Duodenal mucosa (tissue), 2 donors: ENCODE results near the gene FAM149A.

Source experiments
- H3K27ac ChIP-seq: one replicate; pipeline ENCODE4 v1.7.0; 2013; ENCODE audit warnings: low read depth, low read length
- H3K27me3 ChIP-seq, 2 donors: one replicate each; pipeline ENCODE4 v1.7.0; 2013; ENCODE audit warnings: low read length in 2 of 2, control low read depth in 1 of 2; ENCODE audit not compliant: insufficient read depth in 2 of 2, control insufficient read depth in 1 of 2
- H3K36me3 ChIP-seq, 2 donors: one replicate each; pipeline ENCODE4 v1.7.0; 2013; ENCODE audit warnings: low read length in 2 of 2, control low read depth in 1 of 2; ENCODE audit not compliant: insufficient read depth in 2 of 2, control insufficient read depth in 1 of 2
- H3K4me1 ChIP-seq, 2 donors: one replicate each; pipeline ENCODE4 v1.7.0; 2013; ENCODE audit warnings: low read length in 2 of 2, control low read depth in 1 of 2; ENCODE audit not compliant: insufficient read depth in 2 of 2, control insufficient read depth in 1 of 2
- H3K4me3 ChIP-seq, 2 donors: one replicate each; pipeline ENCODE4 v1.7.0; 2013; ENCODE audit warnings: low read length in 2 of 2, low read depth in 1 of 2
- H3K9ac ChIP-seq, 2 donors: one replicate each; pipeline ENCODE4 v1.7.0; 2013; ENCODE audit warnings: low read length in 2 of 2, low read depth in 1 of 2
- H3K9me3 ChIP-seq, 2 donors: one replicate each; pipeline ENCODE4 v1.7.0; 2013; ENCODE audit warnings: low read length in 2 of 2, control low read depth in 1 of 2; ENCODE audit not compliant: control insufficient read depth in 1 of 2

FAM149A gene

GRCh38 chr4:186104114-186104889 lies at the start of gene FAM149A:
TSS of gene FAM149A (plus strand) at chr4:186104704.
- Histone ChIP-seq H3K4me3 (peak within 1 kb of the TSS; percentile 64 to 72), H3K27ac (peak within 1 kb of the TSS; percentile 30), H3K9me3 (no peaks in the 10 kb centered on the region), H3K9ac (peak within 1 kb of the TSS; percentile 62 to 74), H3K4me1 (peaks cover 4 to 19% of the 10 kb centered on the region in 2 donors), H3K36me3 (no peaks in the 10 kb centered on the region), H3K27me3 (peaks cover 0 to 6% of the 10 kb centered on the region in 2 donors)

- Histone ChIP-seq H3K27ac (no peak overlapping the region), H3K9me3 (no peaks in the 10 kb centered on the region), H3K4me3 (no peak overlapping the region), H3K27me3 (no peaks in the 10 kb centered on the region), H3K4me1 (no peaks in the 10 kb centered on the region), H3K36me3 (no peaks in the 10 kb centered on the region), H3K9ac (no peak overlapping the region)
Observed at GRCh38 chr4:186058253-186058979, 46.1 kb upstream of the FAM149A start.

GRCh38 chr4:186058980-186059316 lies 45.6 kb upstream of the FAM149A start:
- Histone ChIP-seq H3K4me3 (no peak overlapping the region), H3K27me3 (no peaks in the 10 kb centered on the region), H3K4me1 (no peaks in the 10 kb centered on the region), H3K9me3 (no peaks in the 10 kb centered on the region), H3K9ac (no peak overlapping the region), H3K36me3 (no peaks in the 10 kb centered on the region), H3K27ac (no peak overlapping the region)

- Histone ChIP-seq H3K4me3 (no peak overlapping the region), H3K9me3 (no peaks in the 10 kb centered on the region), H3K27ac (no peak overlapping the region), H3K9ac (no peak overlapping the region), H3K4me1 (no peaks in the 10 kb centered on the region), H3K27me3 (no peaks in the 10 kb centered on the region), H3K36me3 (no peaks in the 10 kb centered on the region)
Observed at GRCh38 chr4:186061921-186062320, 42.6 kb upstream of the FAM149A start.

GRCh38 chr4:186067757-186068385 lies 36.6 kb upstream of the FAM149A start:
- Histone ChIP-seq H3K27me3 (no peaks in the 10 kb centered on the region), H3K9me3 (no peaks in the 10 kb centered on the region), H3K27ac (no peak overlapping the region), H3K4me3 (peak overlapping the region; percentile 69 to 82), H3K9ac (peak overlapping the region; percentile 28 to 62), H3K36me3 (no peaks in the 10 kb centered on the region), H3K4me1 (no peaks in the 10 kb centered on the region)

- Histone ChIP-seq H3K4me3 (peak within 1 kb of the TSS; percentile 69 to 82), H3K27me3 (no peaks in the 10 kb centered on the region), H3K4me1 (no peaks in the 10 kb centered on the region), H3K9ac (peak within 1 kb of the TSS; percentile 28 to 62), H3K36me3 (no peaks in the 10 kb centered on the region), H3K27ac (peak within 1 kb of the TSS; percentile 18), H3K9me3 (no peaks in the 10 kb centered on the region)
Observed at GRCh38 chr4:186068581-186069348, 35.7 kb upstream of the FAM149A start, which contains the start of gene TLR3. TSS of gene TLR3 (plus strand) at chr4:186069156. CDS start at chr4:186076620, 7,464 bp downstream.

- Histone ChIP-seq H3K9ac (peak overlapping the region; percentile 28 to 62), H3K4me3 (peak overlapping the region; percentile 69 to 82), H3K27ac (no peak overlapping the region)
Observed at GRCh38 chr4:186069729-186070128, 34.8 kb upstream of the FAM149A start.

GRCh38 chr4:186072516-186072915 lies 32.0 kb upstream of the FAM149A start:
- Histone ChIP-seq H3K9ac (no peak overlapping the region), H3K36me3 (peaks cover 0 to 3% of the 10 kb centered on the region in 2 donors), H3K4me3 (no peak overlapping the region), H3K27me3 (no peaks in the 10 kb centered on the region), H3K27ac (no peak overlapping the region), H3K9me3 (no peaks in the 10 kb centered on the region), H3K4me1 (no peaks in the 10 kb centered on the region)

More at GRCh38 chr4:186069729-186070128, 34.8 kb upstream of the FAM149A start:
- Histone ChIP-seq H3K9me3 (no peaks in the 10 kb centered on the region), H3K27me3 (no peaks in the 10 kb centered on the region), H3K36me3 (no peaks in the 10 kb centered on the region), H3K4me1 (no peaks in the 10 kb centered on the region)

GRCh38 chr4:186074189-186074588 lies 30.3 kb upstream of the FAM149A start:
- H3K9ac ChIP-seq = no peak overlapping the region
- peaks cover 3% of the 10 kb centered on the region in 2 donors for H3K36me3 ChIP-seq
- no peak overlapping the region for H3K27ac ChIP-seq
- H3K4me1 ChIP-seq = no peaks in the 10 kb centered on the region
- no peaks in the 10 kb centered on the region for H3K27me3 ChIP-seq
- H3K4me3 ChIP-seq = no peak overlapping the region
- H3K9me3 ChIP-seq = no peaks in the 10 kb centered on the region
